Measurements from ENCODE around the gene ANKRD39.
"Not testable (repeated sequence)": the region's sequence is repeated elsewhere in the genome, so short reads cannot be mapped to it uniquely, and the experiment has no call there.

ANKRD39 gene

DNA sequence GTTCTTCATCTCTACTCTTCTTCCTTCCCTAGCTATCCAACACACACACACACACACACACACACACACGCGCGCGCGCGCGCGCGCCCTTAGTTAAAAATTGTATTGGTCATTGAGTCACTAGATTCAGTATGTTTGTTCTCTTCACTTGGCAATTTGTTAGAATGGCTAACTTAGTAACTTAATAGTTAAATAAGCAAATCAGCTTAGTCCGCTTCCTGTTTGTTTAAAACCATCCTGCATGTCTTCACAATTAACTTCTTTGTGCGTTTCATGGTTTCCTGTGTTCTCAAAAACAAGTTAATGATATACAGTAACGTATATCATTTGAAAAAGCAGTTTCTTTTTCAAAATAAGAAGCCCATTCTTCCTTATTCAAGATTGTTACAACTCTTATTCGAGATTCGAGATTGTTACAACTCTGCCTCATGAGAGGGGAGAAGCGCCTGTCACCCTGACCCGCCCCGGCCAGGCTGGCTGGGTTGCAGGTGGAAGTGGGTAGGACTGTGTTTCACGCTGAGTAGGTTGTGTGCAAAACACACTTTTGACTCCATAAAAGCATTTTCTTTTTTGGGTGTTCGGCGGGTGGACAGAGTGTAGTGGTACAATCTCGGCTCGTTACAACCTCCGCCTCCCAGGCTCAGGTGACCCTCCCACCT lies 51.2 kb downstream of the ANKRD39 start:
- no peak for DNase-seq

DNA sequence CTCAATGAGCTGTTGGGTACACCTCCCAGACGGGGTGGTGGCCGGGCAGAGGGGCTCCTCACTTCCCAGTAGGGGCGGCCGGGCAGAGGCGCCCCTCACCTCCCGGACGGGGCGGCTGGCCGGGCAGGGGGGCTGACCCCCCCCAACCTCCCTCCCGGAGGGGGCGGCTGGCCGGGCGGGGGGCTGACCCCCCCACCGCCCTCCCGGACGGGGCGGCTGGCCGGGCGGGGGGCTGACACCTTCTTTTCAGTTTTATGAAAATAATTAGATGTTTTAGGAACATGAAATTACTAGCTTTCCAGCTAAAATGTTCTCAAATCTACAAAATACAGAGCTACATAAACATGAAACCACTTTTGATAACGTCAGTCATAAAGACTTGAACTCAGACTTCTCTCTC lies 51.9 kb downstream of the ANKRD39 start:
- not testable (repeated sequence) for DNase-seq

- no peak for DNase-seq
Observed at GRCh38 chr2:96804986-96805385, 52.8 kb downstream of the ANKRD39 start.

GRCh38 chr2:96802721-96803120 lies 55.1 kb downstream of the ANKRD39 start:
- no peak for DNase-seq

GRCh38 chr2:96801786-96802595 lies 55.8 kb downstream of the ANKRD39 start:
- DNase-seq: no peak

GRCh38 chr2:96801005-96801785 lies 56.6 kb downstream of the ANKRD39 start:
- DNase-seq: peak; percentile 48

DNA sequence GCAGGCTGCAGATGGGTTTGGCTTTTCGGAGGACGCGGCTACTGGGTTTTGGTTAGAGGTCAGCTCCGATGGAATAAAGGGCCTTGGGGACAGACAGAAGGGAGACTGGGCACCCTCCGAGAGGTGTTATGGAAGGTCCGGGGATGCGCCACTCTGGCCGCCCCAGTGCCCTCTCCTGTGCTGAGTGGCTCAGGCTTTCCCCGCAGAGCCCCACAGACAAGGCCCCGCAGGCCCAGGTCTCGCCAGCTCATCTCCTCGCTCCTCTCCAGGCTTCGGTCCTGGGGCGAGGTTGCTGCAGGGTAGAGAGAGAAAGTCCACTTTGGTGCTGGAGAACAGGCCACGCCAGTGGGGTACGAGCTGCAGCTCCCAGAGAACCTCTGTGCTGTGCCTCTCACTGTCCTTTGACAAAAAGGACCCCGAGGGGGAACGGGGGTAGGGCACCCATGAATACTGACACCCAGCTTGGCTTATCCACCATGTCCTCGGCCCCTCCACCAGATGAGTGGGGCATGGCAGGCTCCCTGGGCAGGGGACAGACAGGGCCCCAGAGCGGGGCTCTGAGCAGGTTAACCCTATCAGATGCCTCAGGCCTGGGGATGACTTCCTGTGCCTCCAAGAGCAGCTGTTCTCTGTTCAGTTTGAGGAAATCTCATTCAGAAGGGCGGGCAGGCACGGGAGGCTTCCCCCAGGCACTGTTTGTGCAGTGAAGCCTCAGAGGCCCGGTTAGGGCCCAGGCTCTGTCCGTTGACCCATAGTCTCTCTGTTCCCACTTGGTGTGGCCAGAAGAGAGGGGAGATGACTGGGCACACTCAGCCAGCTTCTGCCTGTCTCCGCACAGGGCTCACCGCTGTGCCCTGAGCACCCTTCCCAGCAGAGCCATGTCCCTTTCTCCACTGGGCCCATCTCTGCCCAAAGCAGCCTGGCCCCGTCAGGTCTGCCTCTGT lies 57.5 kb downstream of the ANKRD39 start:
- no peak for DNase-seq

DNA sequence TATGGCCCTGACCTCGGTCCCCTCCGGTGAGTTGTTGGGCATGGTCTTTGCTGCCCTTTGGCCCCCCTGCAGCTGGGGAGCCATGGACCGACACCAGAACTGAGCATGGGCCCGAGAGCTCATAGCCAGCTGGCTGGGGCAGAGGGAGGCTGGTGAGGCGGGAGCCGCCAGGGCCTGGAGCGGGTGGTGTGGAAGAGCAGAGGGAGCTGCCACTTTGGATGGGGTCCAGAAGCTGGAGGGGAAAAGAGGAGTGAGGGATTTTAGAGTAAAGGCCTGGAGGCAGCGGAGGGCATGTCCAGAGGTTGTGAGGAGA lies 58.2 kb downstream of the ANKRD39 start:
- no peak for DNase-seq

GRCh38 chr2:96798733-96799622 lies 58.8 kb downstream of the ANKRD39 start:
- DNase-seq: no peak
